Amniotic stem cell (primary cell): ENCODE results near the gene MPST.

ENCODE experiments used
- DNase-seq: peaks from one replicate; lab custom pipeline; 2025; lab: John Stamatoyannopoulos, UW

MPST gene

GRCh38 chr22:37022483-37023337 lies 3.2 kb downstream of the MPST start:
- no peak for DNase-seq

DNA sequence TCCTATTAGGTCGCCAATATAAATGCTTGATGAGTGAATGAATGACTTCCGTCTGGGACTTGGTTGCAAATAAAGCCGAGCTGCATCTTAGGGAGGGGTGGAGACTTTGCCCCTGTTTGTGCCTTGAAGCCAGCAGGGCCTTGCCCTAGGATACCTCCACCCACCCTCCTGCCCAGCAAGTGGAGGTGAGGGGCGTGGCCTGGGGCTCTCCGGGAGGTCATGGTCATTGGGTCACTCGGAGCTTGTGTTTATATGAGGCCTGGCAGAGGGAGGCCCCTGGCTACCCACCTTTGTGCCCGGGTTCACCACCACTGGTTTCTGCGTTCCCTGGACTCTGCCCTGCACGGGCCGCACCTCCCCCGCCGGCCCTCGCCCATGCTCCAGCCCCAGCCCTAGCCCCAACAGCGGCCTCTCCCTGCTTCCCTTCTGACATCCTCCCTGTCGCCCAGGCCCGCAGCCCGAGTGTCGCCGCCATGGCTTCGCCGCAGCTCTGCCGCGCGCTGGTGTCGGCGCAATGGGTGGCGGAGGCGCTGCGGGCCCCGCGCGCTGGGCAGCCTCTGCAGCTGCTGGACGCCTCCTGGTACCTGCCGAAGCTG lies 4.3 kb downstream of the MPST start:
- no peak for DNase-seq

DNA sequence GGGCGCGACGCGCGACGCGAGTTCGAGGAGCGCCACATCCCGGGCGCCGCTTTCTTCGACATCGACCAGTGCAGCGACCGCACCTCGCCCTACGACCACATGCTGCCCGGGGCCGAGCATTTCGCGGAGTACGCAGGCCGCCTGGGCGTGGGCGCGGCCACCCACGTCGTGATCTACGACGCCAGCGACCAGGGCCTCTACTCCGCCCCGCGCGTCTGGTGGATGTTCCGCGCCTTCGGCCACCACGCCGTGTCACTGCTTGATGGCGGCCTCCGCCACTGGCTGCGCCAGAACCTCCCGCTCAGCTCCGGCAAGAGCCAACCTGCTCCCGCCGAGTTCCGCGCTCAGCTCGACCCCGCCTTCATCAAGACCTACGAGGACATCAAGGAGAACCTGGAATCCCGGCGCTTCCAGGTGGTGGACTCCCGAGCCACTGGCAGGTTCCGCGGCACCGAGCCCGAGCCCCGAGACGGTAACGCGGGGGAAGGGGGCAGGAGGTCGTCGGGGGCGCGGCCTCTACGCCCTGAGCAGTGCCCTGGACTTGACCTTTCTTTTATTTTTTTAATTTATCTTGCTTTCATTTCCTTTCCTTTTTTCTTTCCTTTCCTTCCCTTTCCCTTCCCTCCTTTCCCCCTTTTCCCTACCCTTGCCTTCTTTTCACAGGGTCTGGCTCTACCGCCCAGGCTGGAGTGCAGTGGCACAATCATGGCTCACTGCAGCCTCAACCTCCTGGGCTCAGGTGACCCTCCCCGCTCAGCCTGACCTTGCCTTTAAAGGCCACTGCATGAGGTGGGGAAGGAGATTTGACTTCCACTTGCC lies 5.0 kb downstream of the MPST start:
- DNase-seq: no peak

GRCh38 chr22:37025500-37026070 lies 6.0 kb downstream of the MPST start:
- DNase-seq: no peak

GRCh38 chr22:37026325-37026724 lies 6.8 kb downstream of the MPST start:
- DNase-seq: no peak

DNA sequence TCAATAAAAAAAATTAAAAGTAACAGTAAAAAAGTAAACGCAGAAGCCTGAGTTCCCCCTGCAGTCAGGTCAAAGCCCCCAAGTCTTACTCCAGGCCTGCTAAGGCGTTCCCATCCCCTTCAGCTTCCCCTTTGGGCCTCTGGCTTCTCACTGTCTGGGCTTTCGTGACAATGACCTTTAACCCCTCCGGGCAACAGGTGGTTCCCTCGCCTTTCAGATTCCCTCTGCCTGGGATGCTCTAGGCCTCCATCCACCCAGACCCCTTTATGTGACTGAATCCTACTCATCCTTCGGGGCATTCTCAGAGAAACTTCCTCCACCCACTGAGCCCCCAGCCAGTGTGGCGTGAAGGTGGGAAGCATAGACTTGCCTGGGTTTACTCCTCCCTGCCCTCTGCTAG lies 8.0 kb downstream of the MPST start:
- no peak for DNase-seq

GRCh38 chr22:37028692-37029674 lies 9.4 kb downstream of the MPST start:
- no peak for DNase-seq

GRCh38 chr22:37030560-37031281 lies 11.2 kb downstream of the MPST start:
- no peak for DNase-seq

DNA sequence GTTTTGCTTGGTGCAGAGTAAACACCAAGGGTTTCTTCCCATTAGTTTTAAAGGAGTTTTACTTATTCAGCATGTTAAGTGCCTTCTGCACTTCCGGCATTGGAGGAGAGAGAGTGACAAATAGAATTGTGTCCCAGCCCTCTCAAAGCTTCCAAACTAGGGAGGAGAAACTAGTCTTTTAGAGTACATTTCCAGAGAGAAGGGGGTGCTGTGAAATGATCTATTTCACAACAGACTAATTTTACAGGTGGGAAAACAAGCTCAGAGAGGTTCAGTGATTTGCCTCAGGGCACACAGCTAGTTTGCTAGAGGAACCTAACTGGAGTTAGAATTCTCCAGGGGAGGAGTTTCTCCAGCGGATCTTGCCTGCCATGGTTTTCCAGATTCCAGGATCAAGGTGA lies 12.6 kb downstream of the MPST start:
- DNase-seq: no peak

GRCh38 chr22:37032535-37033460 lies 13.3 kb downstream of the MPST start:
- DNase-seq: no peak

- DNase-seq: no peak
These were observed 14.3 kb downstream of the MPST start for GRCh38 chr22:37033605-37034430.

GRCh38 chr22:37036655-37037377 lies 17.3 kb downstream of the MPST start:
- no peak for DNase-seq

DNA sequence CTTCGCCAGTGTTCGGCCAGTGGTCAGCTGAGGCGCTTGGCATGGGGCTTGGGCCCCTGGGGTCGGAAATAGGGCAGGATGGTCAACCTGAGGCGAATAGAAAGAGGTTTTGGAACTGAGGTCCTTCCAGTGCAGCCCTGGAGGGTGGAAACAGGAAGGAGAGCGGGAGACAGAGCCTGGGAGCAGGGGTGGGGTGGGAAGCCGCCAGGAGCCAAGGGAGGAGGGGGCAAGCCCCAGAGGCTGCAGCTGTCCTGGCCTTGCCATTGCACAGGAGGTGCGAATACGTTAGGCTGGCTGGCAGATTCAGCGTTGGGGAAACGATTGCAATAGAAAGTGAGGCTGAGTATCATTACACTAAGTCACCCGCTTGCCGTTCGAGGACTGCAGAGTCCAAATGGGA lies 18.1 kb downstream of the MPST start:
- DNase-seq: no peak

DNA sequence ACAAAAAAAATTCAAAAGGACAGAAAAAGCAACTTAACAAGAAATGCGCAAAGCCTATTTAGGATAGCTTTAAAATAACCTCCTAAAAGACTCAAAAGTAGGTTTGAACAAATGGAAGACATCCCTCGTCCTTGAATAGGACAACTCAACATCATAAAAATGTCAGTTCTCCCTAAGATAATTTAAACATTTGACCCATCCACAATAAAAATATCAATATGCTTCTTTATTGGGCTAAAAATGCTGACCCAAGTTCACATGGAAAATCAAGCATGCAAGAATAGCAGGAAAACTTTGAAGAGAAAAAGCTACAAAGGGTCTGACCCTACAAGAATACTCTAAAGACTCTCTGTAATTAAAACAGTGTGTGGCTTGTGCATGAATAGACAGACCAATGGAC lies 19.9 kb downstream of the MPST start:
- DNase-seq: no peak

- DNase-seq: no peak
These were observed 23.8 kb downstream of the MPST start for GRCh38 chr22:37043209-37043827.

DNA sequence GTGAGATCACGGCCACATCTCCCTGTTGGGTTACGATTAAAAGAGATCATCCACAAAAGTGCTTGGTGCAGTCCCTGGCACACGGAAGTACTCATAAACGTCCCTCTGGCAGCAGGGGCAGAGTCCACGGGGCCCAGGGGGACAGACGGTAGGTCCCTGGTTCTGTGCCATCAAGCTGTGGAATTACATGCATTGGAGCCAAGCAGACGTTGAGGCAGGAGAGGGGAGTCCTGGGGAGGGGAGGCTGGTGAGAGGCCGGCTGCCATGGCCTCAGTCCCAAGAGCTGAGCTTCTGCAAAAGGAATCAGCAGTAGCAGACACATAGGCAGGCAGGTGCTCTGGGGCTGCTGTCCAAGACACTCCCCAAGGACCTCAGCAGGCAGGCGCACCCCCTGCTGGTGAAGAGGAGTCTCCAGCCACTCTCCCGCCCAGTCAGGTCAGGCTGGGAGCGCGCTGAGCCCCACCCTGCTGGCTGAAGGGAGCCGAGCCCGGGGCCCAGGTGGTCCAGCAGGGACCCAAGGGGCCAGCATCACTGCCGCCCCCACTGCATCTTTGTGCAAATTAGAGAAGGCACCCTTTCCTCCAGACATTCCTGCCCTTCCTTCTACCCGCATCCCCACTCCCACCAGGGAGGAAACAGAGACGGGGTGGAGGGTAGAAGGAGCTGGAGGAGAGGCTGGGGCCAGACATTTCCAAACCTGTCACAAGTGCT lies 24.4 kb downstream of the MPST start:
- DNase-seq: no peak
